NB4 (cell line): ENCODE measurements around the gene TADA3.

Experiments used
- MYC ChIP-seq: IDR thresholded peaks from 2 replicates; pipeline ENCODE4 v1.6.1; 2011; ENCODE audit warnings: low read depth, low read length
- POLR2A ChIP-seq: IDR thresholded peaks from 2 replicates; pipeline ENCODE4 v1.6.1; 2011; ENCODE audit warnings: mild to moderate bottlenecking; ENCODE audit not compliant: insufficient read length; ENCODE audit errors: extremely low read depth
- TF ChIP-seq, protein P1 (sequence below): IDR thresholded peaks from one replicate; pipeline ENCODE4 v1.5.1; 2012; ENCODE audit warnings: low read depth, low read length
- TF ChIP-seq, protein P2 (sequence below): IDR thresholded peaks from 2 replicates; pipeline ENCODE4 v1.6.1; 2011; ENCODE audit warnings: low read depth, low read length

DNA sequence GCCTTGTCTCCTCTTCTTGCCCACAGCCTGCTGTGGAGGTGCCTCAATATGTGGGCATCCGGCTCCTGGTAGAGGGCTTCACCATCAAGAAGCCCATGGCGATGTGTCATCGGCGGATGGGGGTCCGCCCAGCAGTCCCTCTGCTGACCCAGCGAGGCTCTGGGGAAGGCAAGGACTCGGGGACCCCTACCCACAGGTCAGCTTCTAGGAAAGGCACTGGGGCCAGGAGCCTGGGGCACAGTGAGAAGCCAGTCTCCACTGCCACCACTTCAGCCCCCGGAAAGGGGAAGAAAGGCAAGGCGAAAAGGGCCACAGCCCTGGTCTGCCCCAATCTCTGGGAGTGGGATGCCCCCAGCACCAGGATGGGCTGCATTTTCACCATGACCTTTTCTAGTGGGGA lies 40.8 kb upstream of the TADA3 start:
- TF ChIP-seq, protein P1, sequence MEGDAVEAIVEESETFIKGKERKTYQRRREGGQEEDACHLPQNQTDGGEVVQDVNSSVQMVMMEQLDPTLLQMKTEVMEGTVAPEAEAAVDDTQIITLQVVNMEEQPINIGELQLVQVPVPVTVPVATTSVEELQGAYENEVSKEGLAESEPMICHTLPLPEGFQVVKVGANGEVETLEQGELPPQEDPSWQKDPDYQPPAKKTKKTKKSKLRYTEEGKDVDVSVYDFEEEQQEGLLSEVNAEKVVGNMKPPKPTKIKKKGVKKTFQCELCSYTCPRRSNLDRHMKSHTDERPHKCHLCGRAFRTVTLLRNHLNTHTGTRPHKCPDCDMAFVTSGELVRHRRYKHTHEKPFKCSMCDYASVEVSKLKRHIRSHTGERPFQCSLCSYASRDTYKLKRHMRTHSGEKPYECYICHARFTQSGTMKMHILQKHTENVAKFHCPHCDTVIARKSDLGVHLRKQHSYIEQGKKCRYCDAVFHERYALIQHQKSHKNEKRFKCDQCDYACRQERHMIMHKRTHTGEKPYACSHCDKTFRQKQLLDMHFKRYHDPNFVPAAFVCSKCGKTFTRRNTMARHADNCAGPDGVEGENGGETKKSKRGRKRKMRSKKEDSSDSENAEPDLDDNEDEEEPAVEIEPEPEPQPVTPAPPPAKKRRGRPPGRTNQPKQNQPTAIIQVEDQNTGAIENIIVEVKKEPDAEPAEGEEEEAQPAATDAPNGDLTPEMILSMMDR, result no peak
- TF ChIP-seq MYC (no peak), POLR2A (no peak)
- TF ChIP-seq, protein P2, sequence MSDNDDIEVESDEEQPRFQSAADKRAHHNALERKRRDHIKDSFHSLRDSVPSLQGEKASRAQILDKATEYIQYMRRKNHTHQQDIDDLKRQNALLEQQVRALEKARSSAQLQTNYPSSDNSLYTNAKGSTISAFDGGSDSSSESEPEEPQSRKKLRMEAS, result no peak
